B cell (primary cell): ENCODE results near the gene RAPGEF5. TPM values are rescaled to one million over a fixed set of nuclear protein-coding genes. Genes with fewer than 3 reads are reported as not detected.

Source experiments
- ATAC-seq: fragments of 200-7000 bp; cut with Tn5 transposase; one replicate; pipeline ENCODE4 v1.10.0; 2021; ENCODE audit warnings: low read depth, mild to moderate bottlenecking, moderate number of reproducible peaks, moderate library complexity
- CTCF ChIA-PET: fragments of 350-600 bp; sonication (Branson Sonifier 250); formaldehyde crosslinking; loops from one replicate; lab custom pipeline; 2021; ENCODE audit warnings: antibody characterized with exemption, inconsistent platforms; lab: Charles Lee
- POLR2A ChIA-PET: fragments of 350-600 bp; sonication (Branson Sonifier 250); formaldehyde crosslinking; loops from one replicate; lab custom pipeline; 2021; ENCODE audit warnings: antibody characterized with exemption; lab: Charles Lee
- DNase-seq: peaks from one replicate; pipeline ENCODE4 v3.0.0; 2013
- H2AFZ ChIP-seq: 2 replicates; pipeline ENCODE4 v1.6.1; 2012; ENCODE audit warnings: mild to moderate bottlenecking, low read depth, low read length; ENCODE audit not compliant: insufficient read depth, poor library complexity, severe bottlenecking
- H3K27ac ChIP-seq, 2 donors: 1 replicate in 1 of 2; 2 replicates in 1 of 2; pipeline ENCODE4 v1.5.1; 2012 to 2013; ENCODE audit warnings: low read length in 2 of 2, mild to moderate bottlenecking in 2 of 2, moderate library complexity in 1 of 2
- H3K27me3 ChIP-seq, 4 experiments: fragments of 200-600 bp in 1 of 4; sonication (generic) in 1 of 4; replicated peaks in 1 of 4; 1 replicate in 2 of 4; 2 replicates in 2 of 4; pipeline versions ENCODE4 v1.6.1 to v1.7.0; 2013 to 2016; ENCODE audit warnings: low read length in 3 of 4, mild to moderate bottlenecking in 2 of 4, mixed read lengths in 1 of 4, moderate library complexity in 1 of 4; ENCODE audit not compliant: insufficient read depth in 4 of 4, control insufficient read depth in 3 of 4; ENCODE audit errors: control extremely low read depth in 1 of 4
- H3K36me3 ChIP-seq, 2 experiments: replicated peaks in 1 of 2; 1 replicate in 1 of 2; 2 replicates in 1 of 2; pipeline versions ENCODE4 v1.6.1 to v1.7.1; 2013; ENCODE audit warnings: low read length in 1 of 2; ENCODE audit not compliant: insufficient read depth in 2 of 2, control insufficient read depth in 1 of 2; ENCODE audit errors: control extremely low read depth in 1 of 2, extremely low read depth in 1 of 2
- H3K4me1 ChIP-seq, 2 donors: fragments of 200-600 bp in 1 of 2; sonication (generic) in 1 of 2; 1 replicate in 1 of 2; 2 replicates in 1 of 2; pipeline versions ENCODE4 v1.5.1 to v1.6.1; 2013 to 2017; ENCODE audit warnings: low read length in 2 of 2; ENCODE audit not compliant: control insufficient read depth in 2 of 2, insufficient read depth in 2 of 2
- H3K4me2 ChIP-seq: replicated peaks from 2 replicates; pipeline ENCODE3; 2012; ENCODE audit warnings: mild to moderate bottlenecking, low read depth, low read length; ENCODE audit not compliant: poor library complexity, severe bottlenecking
- H3K4me3 ChIP-seq, 5 experiments: fragments of 200-600 bp in 1 of 5; sonication (generic) in 1 of 5; 1 replicate in 3 of 5; 2 replicates in 2 of 5; pipeline versions ENCODE4 v1.5.1 to v1.7.0; 2011 to 2016; ENCODE audit warnings: low read length in 4 of 5, mild to moderate bottlenecking in 4 of 5, low read depth in 2 of 5, control low read depth in 1 of 5, moderate library complexity in 1 of 5; ENCODE audit not compliant: insufficient read depth in 1 of 5; ENCODE audit errors: control extremely low read depth in 1 of 5, extremely low read depth in 1 of 5
- H3K79me2 ChIP-seq: fragments of 200-600 bp; sonication (generic); one replicate; pipeline ENCODE4 v1.6.0; 2016; ENCODE audit warnings: low read length; ENCODE audit not compliant: control insufficient read depth, insufficient read depth
- H3K9ac ChIP-seq: fragments of 200-600 bp; sonication (generic); 2 replicates; pipeline ENCODE4 v1.6.1; 2017; ENCODE audit warnings: mild to moderate bottlenecking, low read length, moderate library complexity
- H3K9me3 ChIP-seq, 3 donors: one replicate each; pipeline versions ENCODE4 v1.6.1 to v1.7.1; 2013; ENCODE audit warnings: low read length in 2 of 3; ENCODE audit not compliant: control insufficient read depth in 2 of 3, insufficient read depth in 1 of 3; ENCODE audit errors: control extremely low read depth in 1 of 3
- H4K20me1 ChIP-seq: 2 replicates; pipeline ENCODE4 v1.6.0; 2012; ENCODE audit warnings: mild to moderate bottlenecking, low read length; ENCODE audit not compliant: insufficient read depth, control insufficient read depth, poor library complexity, severe bottlenecking
- H3K27ac Mint-ChIP-seq: one replicate; pipeline ENCODE4 v1.8.0; 2021; ENCODE audit warnings: mixed read lengths
- H3K27me3 Mint-ChIP-seq: one replicate; pipeline ENCODE4 v1.8.0; 2021; ENCODE audit warnings: mixed read lengths
- H3K4me1 Mint-ChIP-seq: one replicate; pipeline ENCODE4 v1.8.0; 2021; ENCODE audit warnings: mixed read lengths
- H3K4me3 Mint-ChIP-seq: one replicate; pipeline ENCODE4 v1.8.0; 2021; ENCODE audit warnings: mixed read lengths
- H3K9me3 Mint-ChIP-seq: one replicate; pipeline ENCODE4 v1.8.0; 2022; ENCODE audit warnings: mixed read lengths; ENCODE audit not compliant: insufficient read depth
- EZH2 ChIP-seq: IDR thresholded peaks from 2 replicates; pipeline ENCODE4 v1.6.1; 2012; ENCODE audit warnings: borderline replicate concordance, low read depth, mild to moderate bottlenecking, moderate library complexity, low read length; ENCODE audit not compliant: insufficient read depth, poor library complexity, severe bottlenecking
- WGBS: methylation state at CpG from one replicate; pipeline ENCODE4 v1.1.5; 2013; ENCODE audit warnings: missing lambda C conversion rate; ENCODE audit not compliant: insufficient coverage; 5-methylcytosine and 5-hydroxymethylcytosine counted together
- intact Hi-C: fragments of 100-400 bp; cut with micrococcal nuclease; formaldehyde crosslinking; loops from one replicate; pipeline ENCODE4 v1.10.0; 2022
- polyA plus RNA-seq: library from polyadenylated mRNA; depleted of rRNA; stranded (reverse); fragments of >200 nt; gene quantifications from 2 replicates; pipeline ENCODE4 v1.2.3, GENCODE V29; 2012
- total RNA-seq, 2 donors: library from RNA; stranded (reverse); fragments of 120-200 nt in 1 of 2; gene quantifications; 1 replicate in 1 of 2; 2 replicates in 1 of 2; pipeline versions ENCODE4 v1.2.3 to v1.2.4, GENCODE V29; 2013 to 2022
- TF ChIP-seq, protein P1 (sequence below): fragments of 200-600 bp; IDR thresholded peaks from one replicate; pipeline ENCODE4 v1.8.0; 2022; ENCODE audit warnings: antibody characterized with exemption, mild to moderate bottlenecking

RAPGEF5 gene
- total and polyA plus RNA-seq, 2 donors (not counting 1 experiment from before 2014, with no cell fraction given), result 1.5 to 37.6 TPM

DNA sequence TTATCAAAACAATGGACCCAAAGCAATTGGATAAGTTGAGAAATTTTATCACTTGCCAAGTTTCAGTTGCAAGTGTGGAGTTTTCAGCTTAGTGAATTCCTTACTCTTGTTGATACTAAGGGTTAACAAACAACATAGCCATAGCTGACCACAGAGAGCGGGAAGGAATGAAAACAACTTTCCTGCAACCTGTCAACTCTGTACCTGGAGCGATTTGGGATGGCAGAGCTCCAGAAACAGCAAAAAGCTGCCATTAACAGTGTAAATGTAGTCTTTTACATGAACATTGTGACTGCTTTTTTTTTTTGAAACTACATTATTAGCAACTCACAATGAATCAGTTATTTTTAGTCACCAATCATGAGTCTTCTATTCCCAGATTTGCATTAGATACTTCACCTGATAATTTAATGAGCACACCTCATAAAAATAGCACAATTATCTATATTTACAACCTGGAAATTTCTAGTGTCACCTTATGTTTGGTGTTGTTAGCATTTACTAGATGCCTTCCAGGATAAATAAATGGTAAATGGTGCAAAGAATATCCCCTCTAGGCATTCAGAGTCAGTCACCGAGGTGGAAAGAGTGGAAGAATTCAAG, 47.6 kb upstream of the RAPGEF5 start:
- no peak for ATAC-seq
- Histone ChIP-seq H3K79me2 (no peaks in the 10 kb centered on the region), H3K4me2 (no peak overlapping the region), H3K4me3 (no peak overlapping the region), H3K9me3 (no peaks in the 10 kb centered on the region), H4K20me1 (no peaks in the 10 kb centered on the region), H2AFZ (no peak overlapping the region), H3K4me1 (peaks cover 10% of the 10 kb centered on the region in 2 donors), H3K9ac (no peak overlapping the region), H3K27ac (no peak overlapping the region), H3K36me3 (no peaks in the 10 kb centered on the region), H3K27me3 (no peaks in the 10 kb centered on the region)
- no peaks in the 10 kb centered on the region for H3K9me3 Mint-ChIP-seq
- no peak overlapping the region for H3K4me3 Mint-ChIP-seq
- WGBS, result no CpG with 5 or more reads among the region's 3 CpGs
- no peaks in the 10 kb centered on the region for H3K27me3 Mint-ChIP-seq
- no peak overlapping the region for H3K27ac Mint-ChIP-seq
- CTCF ChIA-PET, result no interaction called here
- no peak for DNase-seq
- H3K4me1 Mint-ChIP-seq, result peaks cover 21% of the 10 kb centered on the region
- POLR2A ChIA-PET, result no interaction called here
- TF ChIP-seq EZH2, result no peak
- intact Hi-C loops, result loop anchor here (1.0 kb wide), 1 partner anchor 24 kb away; no protein-coding TSS in a partner anchor

DNA sequence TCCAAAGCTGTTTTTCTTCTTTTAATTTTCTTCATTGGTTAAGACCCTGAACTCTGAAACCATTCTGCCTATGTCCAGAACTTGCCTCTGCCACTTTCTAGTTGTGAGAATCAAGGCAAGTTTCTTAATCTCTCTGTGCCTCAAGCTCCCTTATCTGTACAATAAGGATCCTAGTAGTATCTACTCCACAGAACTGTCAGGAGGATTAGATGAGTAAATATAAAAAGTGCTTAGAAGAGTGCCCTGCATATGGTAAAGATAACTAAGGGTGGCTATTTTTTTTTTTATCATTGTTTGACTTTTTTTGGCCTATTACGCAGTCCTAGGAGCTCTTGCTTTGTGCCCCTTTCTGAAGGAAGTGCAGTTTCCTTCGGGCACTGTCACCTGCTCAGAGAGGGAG, 46.4 kb upstream of the RAPGEF5 start:
- ATAC-seq, result no peak
- H3K79me2 ChIP-seq, result no peaks in the 10 kb centered on the region
- H3K27me3 ChIP-seq, result no peaks in the 10 kb centered on the region
- Mint-ChIP-seq H3K4me1 (peaks cover 21% of the 10 kb centered on the region), H3K27me3 (no peaks in the 10 kb centered on the region), H3K4me3 (no peak overlapping the region), H3K27ac (no peak overlapping the region), H3K9me3 (no peaks in the 10 kb centered on the region)
- intact Hi-C loops, result no loop called here
- H3K4me1 ChIP-seq, result peaks cover 10% of the 10 kb centered on the region in 2 donors
- TF ChIP-seq, protein P1, sequence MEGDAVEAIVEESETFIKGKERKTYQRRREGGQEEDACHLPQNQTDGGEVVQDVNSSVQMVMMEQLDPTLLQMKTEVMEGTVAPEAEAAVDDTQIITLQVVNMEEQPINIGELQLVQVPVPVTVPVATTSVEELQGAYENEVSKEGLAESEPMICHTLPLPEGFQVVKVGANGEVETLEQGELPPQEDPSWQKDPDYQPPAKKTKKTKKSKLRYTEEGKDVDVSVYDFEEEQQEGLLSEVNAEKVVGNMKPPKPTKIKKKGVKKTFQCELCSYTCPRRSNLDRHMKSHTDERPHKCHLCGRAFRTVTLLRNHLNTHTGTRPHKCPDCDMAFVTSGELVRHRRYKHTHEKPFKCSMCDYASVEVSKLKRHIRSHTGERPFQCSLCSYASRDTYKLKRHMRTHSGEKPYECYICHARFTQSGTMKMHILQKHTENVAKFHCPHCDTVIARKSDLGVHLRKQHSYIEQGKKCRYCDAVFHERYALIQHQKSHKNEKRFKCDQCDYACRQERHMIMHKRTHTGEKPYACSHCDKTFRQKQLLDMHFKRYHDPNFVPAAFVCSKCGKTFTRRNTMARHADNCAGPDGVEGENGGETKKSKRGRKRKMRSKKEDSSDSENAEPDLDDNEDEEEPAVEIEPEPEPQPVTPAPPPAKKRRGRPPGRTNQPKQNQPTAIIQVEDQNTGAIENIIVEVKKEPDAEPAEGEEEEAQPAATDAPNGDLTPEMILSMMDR, result no peak
- no peak for TF ChIP-seq EZH2
- H3K9ac ChIP-seq, result no peak overlapping the region
- no peak overlapping the region for H3K27ac ChIP-seq
- no peak overlapping the region for H3K4me2 ChIP-seq
- H4K20me1 ChIP-seq, result no peaks in the 10 kb centered on the region
- WGBS, result 100% methylated on average over 2 of the region's 2 CpGs
- POLR2A ChIA-PET, result no interaction called here
- no peaks in the 10 kb centered on the region for H3K9me3 ChIP-seq
- CTCF ChIA-PET, result no interaction called here
- DNase-seq, result no peak
- H3K36me3 ChIP-seq, result no peaks in the 10 kb centered on the region
- no peak overlapping the region for H3K4me3 ChIP-seq
- H2AFZ ChIP-seq, result no peak overlapping the region
